ENCODE data around the gene DTL. TPM values are rescaled to one million over a fixed set of nuclear protein-coding genes. Genes with fewer than 3 reads are reported as not detected.
"Not testable (repeated sequence)": the region's sequence is repeated elsewhere in the genome, so short reads cannot be mapped to it uniquely, and the experiment has no call there.

Gene DTL
- total RNA-seq, 1 experiment from 2014 or later: 22.5 TPM

DNA sequence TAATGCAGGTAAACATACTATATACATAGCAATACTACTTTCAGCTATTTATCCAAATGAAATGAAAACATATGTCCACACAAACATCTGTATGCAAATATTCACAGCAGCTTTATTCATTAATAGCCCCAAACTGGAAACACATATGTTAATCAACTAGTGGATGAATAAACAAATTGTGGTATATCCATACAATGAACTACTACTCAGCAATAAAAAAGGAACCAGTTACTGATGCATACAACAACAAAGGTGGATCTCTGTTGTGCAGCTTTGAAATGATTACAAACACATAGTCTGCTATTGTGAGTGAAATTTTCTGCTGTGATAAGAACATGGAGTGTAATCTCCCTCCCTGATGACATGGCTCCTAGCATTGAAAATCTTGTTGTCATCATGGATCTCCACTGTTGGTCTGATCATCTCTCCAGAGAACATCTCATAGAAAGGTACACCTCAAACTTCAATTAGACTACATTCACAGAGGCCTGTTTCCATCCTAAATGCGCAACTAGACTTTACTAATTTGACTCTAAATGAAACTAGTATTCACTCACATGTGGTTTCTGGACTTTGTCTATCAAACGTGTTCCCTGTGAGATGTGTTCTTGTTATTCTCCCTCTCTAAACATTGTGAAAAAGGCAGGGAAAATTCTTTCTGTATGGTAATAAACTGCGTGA, 10.9 kb upstream of the DTL start:
- intact Hi-C loops (cut with micrococcal nuclease; ENCODE audit: unreplicated experiment): no loop called here
- no peaks in the 10 kb centered on the region for H3K36me3 ChIP-seq (ENCODE audit: low read depth)
- H3F3A ChIP-seq (ENCODE audit: insufficient read depth, low read depth): no peaks in the 10 kb centered on the region
- no peaks in the 10 kb centered on the region for H3K27me3 ChIP-seq (ENCODE audit: insufficient read depth, low read depth)
- no peak overlapping the region for H3K4me2 ChIP-seq
- H3K4me3 ChIP-seq: no peak overlapping the region
- DNase-seq: no peak
- peaks cover 71% of the 10 kb centered on the region for H3K79me2 ChIP-seq (ENCODE audit: low read depth)
- H3K27ac ChIP-seq: no peak overlapping the region
- H3K9me3 ChIP-seq (ENCODE audit: insufficient read depth, low read depth): no peaks in the 10 kb centered on the region; the same call in 1 of the 2 replicates
- H3K4me1 ChIP-seq (replicated peaks; ENCODE audit: insufficient read depth): peaks cover under 1% of the 10 kb centered on the region; the same call in 1 of the 2 replicates
- no peaks in the 10 kb centered on the region for H3K9me2 ChIP-seq (ENCODE audit: insufficient read depth)
- ChIA-PET CTCF (interaction anchor here (0.6 kb wide), 1 partner anchor 718 kb away, joined by 7 read pairs; no protein-coding TSS in a partner anchor), POLR2A (ENCODE audit: unreplicated experiment) (no interaction called here)
- no peak for TF ChIP-seq EZH2 (IDR thresholded peaks at IDR 0.05; ENCODE audit: low read depth)
- TF ChIP-seq CTCF (conservative IDR thresholded peaks at IDR 0.05): no peak
- H4K20me1 ChIP-seq (ENCODE audit: insufficient read depth): no peaks in the 10 kb centered on the region
- no peak overlapping the region for H2AFZ ChIP-seq
- BruUV-seq (replicated peaks): no TSS peak

DNA sequence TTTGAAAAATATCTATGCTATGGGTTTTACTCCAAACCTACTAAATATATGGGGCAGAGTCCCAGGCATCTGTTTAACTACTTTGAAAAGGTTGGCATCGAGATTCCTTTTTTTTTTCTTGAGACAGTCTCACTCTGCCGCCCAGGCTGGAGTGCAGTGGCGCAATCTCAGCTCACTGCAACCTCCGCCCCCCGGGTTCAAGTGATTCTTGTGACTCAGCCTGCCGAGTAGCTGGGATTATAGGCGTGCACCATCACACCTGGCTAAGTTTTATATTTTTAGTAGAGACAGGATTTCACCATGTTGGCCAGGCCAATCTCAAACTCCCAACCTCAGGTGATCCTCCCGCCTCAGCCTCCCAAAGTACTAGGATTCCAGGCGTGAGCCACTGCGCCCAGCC, 7.8 kb upstream of the DTL start:
- BruUV-seq (replicated peaks); H4K20me1 ChIP-seq (ENCODE audit: insufficient read depth); H3K36me3 ChIP-seq (ENCODE audit: low read depth); H3K27me3 ChIP-seq (ENCODE audit: insufficient read depth, low read depth); H3K4me3 ChIP-seq; H3K4me2 ChIP-seq; H3K9me3 ChIP-seq (ENCODE audit: insufficient read depth, low read depth); POLR2A ChIA-PET (ENCODE audit: unreplicated experiment); H3K9me2 ChIP-seq (ENCODE audit: insufficient read depth); intact Hi-C loops (cut with micrococcal nuclease; ENCODE audit: unreplicated experiment); H3K27ac ChIP-seq; H2AFZ ChIP-seq: not testable (repeated sequence)
- Histone ChIP-seq H3F3A (ENCODE audit: insufficient read depth, low read depth) (peaks cover 28% of the 10 kb centered on the region), H3K79me2 (ENCODE audit: low read depth) (peaks cover 90% of the 10 kb centered on the region), H3K4me1 (replicated peaks; ENCODE audit: insufficient read depth) (peaks cover 26% of the 10 kb centered on the region)
- CTCF ChIA-PET: interaction anchor here (0.9 kb wide), 1 partner anchor 15 kb away, joined by 4 read pairs; no protein-coding TSS in a partner anchor
- peak in 1 of 2 experiments; percentile 45 for DNase-seq

DNA sequence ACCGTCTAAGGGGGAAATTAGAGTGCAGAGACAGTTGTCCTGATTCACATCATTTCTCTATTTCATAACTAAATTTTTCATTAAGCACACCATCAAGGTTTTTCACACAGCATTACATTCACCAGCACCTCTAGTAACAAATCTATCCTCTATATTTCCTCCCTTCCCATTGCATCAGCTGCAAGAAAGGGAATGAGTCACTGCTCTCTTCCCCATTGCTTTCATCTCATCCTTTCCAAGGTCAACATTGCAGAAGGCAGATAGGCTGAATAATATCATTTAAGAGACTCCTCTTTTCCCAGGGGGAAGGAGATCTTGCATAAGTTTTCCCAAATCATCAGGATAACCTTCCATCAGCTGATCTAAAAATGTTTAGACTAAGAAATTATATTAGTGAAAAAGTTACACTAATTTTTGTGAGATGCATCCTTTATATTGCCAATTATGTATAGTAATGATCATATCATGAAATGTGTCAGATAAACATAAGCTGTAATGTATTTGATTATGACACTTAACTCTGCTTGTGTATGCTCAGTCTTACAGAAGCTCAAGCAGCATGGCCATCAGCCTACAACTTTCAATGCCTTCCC, 4.5 kb upstream of the DTL start:
- Histone ChIP-seq H3F3A (ENCODE audit: insufficient read depth, low read depth) (peaks cover 31% of the 10 kb centered on the region), H4K20me1 (ENCODE audit: insufficient read depth) (no peaks in the 10 kb centered on the region), H3K79me2 (ENCODE audit: low read depth) (peaks cover 87% of the 10 kb centered on the region), H2AFZ (no peak overlapping the region; the same call in 1 of the 2 replicates), H3K9me2 (ENCODE audit: insufficient read depth) (no peaks in the 10 kb centered on the region), H3K4me3 (no peak overlapping the region; the same call in 1 of the 2 replicates), H3K27me3 (ENCODE audit: insufficient read depth, low read depth) (no peaks in the 10 kb centered on the region), H3K27ac (peak overlapping the region; percentile 95), H3K4me1 (replicated peaks; ENCODE audit: insufficient read depth) (peaks cover 41% of the 10 kb centered on the region), H3K9me3 (ENCODE audit: insufficient read depth, low read depth) (no peaks in the 10 kb centered on the region), H3K36me3 (ENCODE audit: low read depth) (no peaks in the 10 kb centered on the region), H3K4me2 (peak overlapping the region; percentile 52)
- intact Hi-C loops (cut with micrococcal nuclease; ENCODE audit: unreplicated experiment): loop anchor here (10.0 kb wide), 2 partner anchors 206 to 424 kb away; no protein-coding TSS in a partner anchor
- TF ChIP-seq EZH2 (IDR thresholded peaks at IDR 0.05; ENCODE audit: low read depth): no peak
- TF ChIP-seq CTCF (conservative IDR thresholded peaks at IDR 0.05): no peak
- POLR2A ChIA-PET (ENCODE audit: unreplicated experiment): no interaction called here
- no TSS peak for BruUV-seq (replicated peaks)
- DNase-seq: peak in 1 of 2 experiments; percentile 71
- CTCF ChIA-PET: interaction anchor here (0.6 to 0.9 kb wide), 2 partner anchors 425 to 516 kb away, joined by 3 to 4 read pairs; no protein-coding TSS in a partner anchor
